Activated CD4-positive, alpha-beta memory T cell treated with anti-CD3 and anti-CD28 coated beads for 36 hours (primary cell): ENCODE data around the gene WAPL. TPM values are rescaled to one million over a fixed set of nuclear protein-coding genes. Genes with fewer than 3 reads are reported as not detected.
"Not testable (repeated sequence)": the region's sequence is repeated elsewhere in the genome, so short reads cannot be mapped to it uniquely, and the experiment has no call there.

Source experiments
- CTCF ChIA-PET: fragments of 350-600 bp; sonication (Branson Sonifier 250); formaldehyde crosslinking; loops from one replicate; lab custom pipeline; 2021; ENCODE audit warnings: antibody characterized with exemption, inconsistent platforms; lab: Charles Lee
- POLR2A ChIA-PET: fragments of 350-600 bp; sonication (Branson Sonifier 250); formaldehyde crosslinking; loops from one replicate; lab custom pipeline; 2021; ENCODE audit warnings: antibody characterized with exemption; lab: Charles Lee
- DNase-seq: peaks from one replicate; pipeline ENCODE4 v3.0.0-alpha.2; 2020
- H3K27ac Mint-ChIP-seq: one replicate; pipeline ENCODE4 v1.8.0; 2021; ENCODE audit warnings: mixed read lengths
- H3K27me3 Mint-ChIP-seq: one replicate; pipeline ENCODE4 v1.8.0; 2021; ENCODE audit warnings: mixed read lengths
- H3K36me3 Mint-ChIP-seq: one replicate; pipeline ENCODE4 v1.8.0; 2021; ENCODE audit warnings: mixed read lengths
- H3K4me1 Mint-ChIP-seq: one replicate; pipeline ENCODE4 v1.8.0; 2021; ENCODE audit warnings: low read depth, mixed read lengths
- H3K4me3 Mint-ChIP-seq: one replicate; pipeline ENCODE4 v1.8.0; 2021; ENCODE audit warnings: mild to moderate bottlenecking, mixed read lengths
- H3K9me3 Mint-ChIP-seq: one replicate; pipeline ENCODE4 v1.8.0; 2021; ENCODE audit warnings: mixed read lengths
- intact Hi-C: fragments of 100-400 bp; cut with micrococcal nuclease; formaldehyde crosslinking; loops from one replicate; pipeline ENCODE4 v1.15.1; 2023
- total RNA-seq, 2 experiments: library from RNA; stranded (reverse); gene quantifications; one replicate each; pipeline ENCODE4 v1.2.3, GENCODE V29; 2021

Gene WAPL
- 10 to 100 TPM; 43.6 to 44.6 TPM for total RNA-seq

- Mint-ChIP-seq H3K27me3 (no peaks in the 10 kb centered on the region), H3K9me3 (no peaks in the 10 kb centered on the region), H3K4me3 (peak within 1 kb of the TSS; percentile 86), H3K4me1 (peaks cover 58% of the 10 kb centered on the region), H3K27ac (peak within 1 kb of the TSS; percentile 86), H3K36me3 (peaks cover 23% of the 10 kb centered on the region)
- intact Hi-C loops: loop anchor here (1.0 to 5.0 kb wide), 5 partner anchors 13 to 190 kb away; no protein-coding TSS in a partner anchor
- DNase-seq: peak; percentile 96
- CTCF ChIA-PET: interaction anchor here (0.7 to 3.0 kb wide), 2 partner anchors 37 to 122 kb away, joined by 3 to 15 read pairs; no protein-coding TSS in a partner anchor
- POLR2A ChIA-PET: interaction anchor here (1.8 to 3.3 kb wide), 2 partner anchors 13 to 121 kb away, joined by 5 to 13 read pairs; no protein-coding TSS in a partner anchor
These were observed at the start of gene WAPL for GRCh38 chr10:86521678-86522509. Gene WAPL (minus strand): TSS chr10:86521792. CDS start chr10:86518069, 3,723 bp downstream.

- H3K27me3 Mint-ChIP-seq: no peaks in the 10 kb centered on the region
- no peak overlapping the region for H3K27ac Mint-ChIP-seq
- H3K36me3 Mint-ChIP-seq: no peaks in the 10 kb centered on the region
- H3K4me1 Mint-ChIP-seq: no peaks in the 10 kb centered on the region
- H3K4me3 Mint-ChIP-seq: no peak overlapping the region
- no peak for DNase-seq
- peaks cover 7% of the 10 kb centered on the region for H3K9me3 Mint-ChIP-seq
- ChIA-PET POLR2A (interaction anchor here (1.0 kb wide), 1 partner anchor 39 kb away, joined by 3 read pairs; no protein-coding TSS in a partner anchor), CTCF (interaction anchor here (1.0 to 1.2 kb wide), 2 partner anchors 16 to 167 kb away, joined by 3 read pairs; no protein-coding TSS in a partner anchor)
- intact Hi-C loops: no loop called here
These were observed 47.7 kb upstream of the WAPL start for GRCh38 chr10:86569335-86569734.

- H3K9me3 Mint-ChIP-seq, CTCF ChIA-PET, POLR2A ChIA-PET, H3K4me3 Mint-ChIP-seq, H3K4me1 Mint-ChIP-seq, H3K27ac Mint-ChIP-seq, DNase-seq, H3K27me3 Mint-ChIP-seq, H3K36me3 Mint-ChIP-seq, intact Hi-C loops: not testable (repeated sequence)
These were observed 44.9 kb upstream of the WAPL start for GRCh38 chr10:86566518-86566917.

- H3K9me3 Mint-ChIP-seq, H3K4me1 Mint-ChIP-seq, H3K36me3 Mint-ChIP-seq, H3K27me3 Mint-ChIP-seq, POLR2A ChIA-PET, DNase-seq, H3K27ac Mint-ChIP-seq, H3K4me3 Mint-ChIP-seq, CTCF ChIA-PET, intact Hi-C loops: not testable (repeated sequence)
These were observed 41.7 kb upstream of the WAPL start for GRCh38 chr10:86563338-86563737.

- H3K27me3 Mint-ChIP-seq, POLR2A ChIA-PET, H3K4me3 Mint-ChIP-seq, H3K27ac Mint-ChIP-seq, H3K9me3 Mint-ChIP-seq, H3K4me1 Mint-ChIP-seq, intact Hi-C loops, DNase-seq, H3K36me3 Mint-ChIP-seq: not testable (repeated sequence)
- CTCF ChIA-PET: interaction anchor here (0.6 kb wide), 1 partner anchor 36 kb away, joined by 3 read pairs; no protein-coding TSS in a partner anchor
These were observed 37.1 kb upstream of the WAPL start for GRCh38 chr10:86558695-86559094.

GRCh38 chr10:86556933-86557649 is 35.5 kb upstream of the WAPL start:
- Mint-ChIP-seq H3K36me3 (no peaks in the 10 kb centered on the region), H3K27ac (no peak overlapping the region), H3K4me1 (no peaks in the 10 kb centered on the region), H3K27me3 (no peaks in the 10 kb centered on the region), H3K4me3 (no peak overlapping the region), H3K9me3 (no peaks in the 10 kb centered on the region)
- POLR2A ChIA-PET: no interaction called here
- intact Hi-C loops: no loop called here
- no peak for DNase-seq
- CTCF ChIA-PET: no interaction called here

- no peak overlapping the region for H3K27ac Mint-ChIP-seq
- no peaks in the 10 kb centered on the region for H3K9me3 Mint-ChIP-seq
- no peaks in the 10 kb centered on the region for H3K36me3 Mint-ChIP-seq
- H3K4me1 Mint-ChIP-seq: no peaks in the 10 kb centered on the region
- H3K4me3 Mint-ChIP-seq: no peak overlapping the region
- ChIA-PET CTCF (interaction anchor here (0.6 to 1.7 kb wide), 2 partner anchors 29 to 278 kb away, joined by 4 read pairs; no protein-coding TSS in a partner anchor), POLR2A (no interaction called here)
- no peak for DNase-seq
- intact Hi-C loops: no loop called here
- no peaks in the 10 kb centered on the region for H3K27me3 Mint-ChIP-seq
These were observed 34.9 kb upstream of the WAPL start for GRCh38 chr10:86556532-86556931.

- DNase-seq: no peak
These were observed 32.0 kb upstream of the WAPL start for GRCh38 chr10:86553639-86554038.

GRCh38 chr10:86553213-86553612 is 31.6 kb upstream of the WAPL start:
- POLR2A ChIA-PET: no interaction called here
- Mint-ChIP-seq H3K27me3 (no peaks in the 10 kb centered on the region), H3K36me3 (no peaks in the 10 kb centered on the region), H3K4me1 (no peaks in the 10 kb centered on the region), H3K4me3 (no peak overlapping the region), H3K9me3 (no peaks in the 10 kb centered on the region), H3K27ac (no peak overlapping the region)
- DNase-seq: no peak
- intact Hi-C loops: no loop called here
- CTCF ChIA-PET: interaction anchor here (2.1 kb wide), 1 partner anchor 32 kb away, joined by 5 read pairs; no protein-coding TSS in a partner anchor

More at GRCh38 chr10:86553639-86554038, 32.0 kb upstream of the WAPL start:
- no peaks in the 10 kb centered on the region for H3K4me1 Mint-ChIP-seq
- no peaks in the 10 kb centered on the region for H3K9me3 Mint-ChIP-seq
- POLR2A ChIA-PET: no interaction called here
- H3K27me3 Mint-ChIP-seq: no peaks in the 10 kb centered on the region
- H3K27ac Mint-ChIP-seq: no peak overlapping the region
- intact Hi-C loops: no loop called here
- CTCF ChIA-PET: interaction anchor here (2.1 kb wide), 1 partner anchor 32 kb away, joined by 5 read pairs; no protein-coding TSS in a partner anchor
- no peak overlapping the region for H3K4me3 Mint-ChIP-seq
- H3K36me3 Mint-ChIP-seq: no peaks in the 10 kb centered on the region

GRCh38 chr10:86547296-86547695 is 25.7 kb upstream of the WAPL start:
- Mint-ChIP-seq H3K27ac (no peak overlapping the region), H3K27me3 (no peaks in the 10 kb centered on the region), H3K4me3 (no peak overlapping the region), H3K9me3 (peaks cover 4% of the 10 kb centered on the region), H3K36me3 (no peaks in the 10 kb centered on the region), H3K4me1 (no peaks in the 10 kb centered on the region)
- intact Hi-C loops: no loop called here
- no peak for DNase-seq
- ChIA-PET POLR2A (interaction anchor here (0.8 kb wide), 1 partner anchor 1536 kb away, joined by 3 read pairs; no protein-coding TSS in a partner anchor), CTCF (interaction anchor here (0.8 to 1.2 kb wide), 2 partner anchors 38 to 39 kb away, joined by 3 read pairs; no protein-coding TSS in a partner anchor)

GRCh38 chr10:86545101-86545500 is 23.5 kb upstream of the WAPL start:
- no peak for DNase-seq
- H3K4me3 Mint-ChIP-seq: no peak overlapping the region
- no peaks in the 10 kb centered on the region for H3K4me1 Mint-ChIP-seq
- peaks cover 4% of the 10 kb centered on the region for H3K9me3 Mint-ChIP-seq
- no peaks in the 10 kb centered on the region for H3K27me3 Mint-ChIP-seq
- ChIA-PET CTCF (no interaction called here), POLR2A (no interaction called here)
- intact Hi-C loops: no loop called here
- no peak overlapping the region for H3K27ac Mint-ChIP-seq
- no peaks in the 10 kb centered on the region for H3K36me3 Mint-ChIP-seq

GRCh38 chr10:86540016-86540415 is 18.4 kb upstream of the WAPL start:
- POLR2A ChIA-PET: no interaction called here
- intact Hi-C loops: no loop called here
- CTCF ChIA-PET: interaction anchor here (1.3 kb wide), 1 partner anchor 140 kb away, joined by 4 read pairs; no protein-coding TSS in a partner anchor
- Mint-ChIP-seq H3K27ac (no peak overlapping the region), H3K36me3 (no peaks in the 10 kb centered on the region), H3K27me3 (no peaks in the 10 kb centered on the region), H3K4me3 (no peak overlapping the region), H3K9me3 (no peaks in the 10 kb centered on the region), H3K4me1 (peaks cover 17% of the 10 kb centered on the region)
- DNase-seq: no peak
